ENCODE results near the gene FOXS1.
"Not testable (repeated sequence)": the region's sequence is repeated elsewhere in the genome, so short reads cannot be mapped to it uniquely, and the experiment has no call there.

Gene FOXS1

DNA sequence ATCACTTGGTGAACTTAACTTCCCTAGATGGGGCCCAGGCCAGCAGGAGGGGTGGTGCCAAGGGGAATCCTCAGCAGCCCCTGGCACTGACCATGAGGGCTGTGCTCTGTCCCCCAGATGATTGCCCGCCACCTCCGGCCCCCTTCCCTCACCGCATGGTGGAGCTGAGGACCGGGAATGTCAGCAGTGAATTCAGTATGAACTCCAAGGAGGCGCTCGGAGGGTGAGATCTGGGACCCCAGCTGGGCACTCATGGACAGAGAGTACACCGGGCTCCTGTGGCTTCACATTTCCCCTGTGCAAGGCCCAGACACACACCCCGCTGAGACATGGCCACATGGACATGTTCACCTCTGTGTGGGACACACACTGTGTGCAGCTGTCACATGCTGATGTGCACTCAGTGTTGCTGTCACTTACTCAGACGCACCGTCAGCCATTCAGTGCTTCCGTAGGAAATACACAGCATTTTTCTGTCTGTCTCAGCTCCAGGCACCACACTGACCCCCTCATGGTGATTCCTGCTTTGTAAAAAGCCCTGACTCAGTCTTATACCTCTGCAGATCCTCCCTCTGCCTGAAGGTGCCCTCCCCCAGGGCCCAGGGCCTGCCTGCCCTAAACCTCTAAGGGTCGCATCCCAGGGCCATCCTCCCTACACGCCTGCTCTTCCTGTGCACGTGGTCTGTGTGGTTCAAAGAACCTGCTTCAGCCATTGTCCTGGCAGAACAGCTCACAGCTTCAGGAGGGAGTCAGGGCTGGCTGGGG lies 21.9 kb downstream of the FOXS1 start:
- DNase-seq (ENCODE audit: low read depth in 2 of 2) = no peak

DNA sequence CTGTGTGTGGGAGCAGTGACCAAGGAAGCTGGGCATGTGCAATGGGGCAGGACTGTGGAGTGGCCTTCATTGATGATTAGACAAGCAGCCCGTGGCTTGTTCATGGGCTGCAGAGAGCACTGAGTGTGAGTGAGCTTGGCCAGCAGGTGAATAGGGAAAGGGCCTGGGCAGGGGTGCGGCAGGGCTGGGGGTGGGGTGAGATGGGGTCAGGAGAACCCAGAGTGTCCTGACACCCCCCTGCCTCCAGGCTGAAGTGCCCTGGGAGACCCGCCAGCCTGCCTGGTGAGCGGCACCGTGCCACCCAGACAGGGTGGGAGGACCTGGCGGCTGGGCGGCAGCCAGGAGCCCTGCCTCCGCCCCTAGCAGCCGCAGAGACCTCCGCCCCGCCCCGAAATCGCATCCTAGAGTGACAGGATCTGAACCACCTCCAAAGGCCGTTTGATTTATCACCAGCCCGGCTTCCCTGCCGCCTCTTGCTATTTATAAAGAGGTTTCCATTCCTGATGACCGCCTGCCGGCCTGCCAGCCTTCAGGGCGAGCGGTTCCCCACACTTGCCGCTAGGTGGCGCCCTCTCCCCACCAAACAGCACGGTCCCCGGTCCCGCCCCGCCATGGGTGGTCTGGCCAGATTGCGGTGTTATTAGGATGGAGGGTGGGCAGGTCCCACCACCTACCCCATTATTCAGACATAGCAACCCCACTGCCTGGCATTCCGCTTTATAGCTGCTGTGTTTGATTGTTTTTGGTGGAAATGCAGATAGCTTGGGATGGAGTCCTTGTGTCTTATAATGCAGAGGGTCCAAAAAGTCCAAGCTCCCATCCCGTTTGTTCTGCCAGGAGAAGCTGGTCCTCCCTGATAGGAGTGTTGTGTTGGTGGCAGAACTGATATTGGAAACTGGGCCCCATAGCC lies 22.7 kb downstream of the FOXS1 start:
- peak; percentile 38 to 72 for DNase-seq (ENCODE audit: low read depth in 2 of 2)

DNA sequence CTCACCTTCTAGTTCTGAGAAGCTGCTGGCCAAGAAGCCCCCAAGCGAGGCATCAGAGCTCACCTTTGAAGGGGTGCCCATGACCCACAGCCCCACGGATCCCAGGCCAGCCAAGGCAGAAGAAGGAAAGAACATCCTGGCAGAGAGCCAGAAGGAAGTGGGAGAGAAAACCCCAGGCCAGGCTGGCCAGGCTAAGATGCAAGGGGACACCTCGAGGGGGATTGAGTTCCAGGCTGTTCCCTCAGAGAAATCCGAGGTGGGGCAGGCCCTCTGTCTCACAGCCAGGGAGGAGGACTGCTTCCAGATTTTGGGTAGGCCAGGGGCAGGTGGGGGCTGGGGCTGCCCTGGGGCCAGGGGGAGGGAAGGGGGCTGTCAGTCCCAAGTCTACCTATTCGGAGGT lies 24.0 kb downstream of the FOXS1 start:
- no peak for DNase-seq (ENCODE audit: low read depth in 2 of 2)

DNA sequence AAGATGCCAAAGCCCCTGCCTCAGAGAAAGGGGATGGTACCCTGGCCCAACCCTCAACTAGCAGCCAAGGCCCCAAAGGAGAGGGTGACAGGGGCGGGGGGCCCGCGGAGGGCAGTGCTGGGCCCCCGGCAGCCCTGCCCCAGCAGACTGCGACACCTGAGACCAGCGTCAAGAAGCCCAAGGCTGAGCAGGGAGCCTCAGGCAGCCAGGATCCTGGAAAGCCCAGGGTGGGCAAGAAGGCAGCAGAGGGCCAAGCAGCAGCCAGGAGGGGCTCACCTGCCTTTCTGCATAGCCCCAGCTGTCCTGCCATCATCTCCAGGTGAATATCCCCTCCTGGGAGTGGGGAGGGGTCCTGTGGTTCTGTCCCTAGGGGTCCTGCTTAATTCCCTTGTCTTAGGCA lies 25.2 kb downstream of the FOXS1 start:
- no peak for DNase-seq (ENCODE audit: low read depth in 2 of 2)

DNA sequence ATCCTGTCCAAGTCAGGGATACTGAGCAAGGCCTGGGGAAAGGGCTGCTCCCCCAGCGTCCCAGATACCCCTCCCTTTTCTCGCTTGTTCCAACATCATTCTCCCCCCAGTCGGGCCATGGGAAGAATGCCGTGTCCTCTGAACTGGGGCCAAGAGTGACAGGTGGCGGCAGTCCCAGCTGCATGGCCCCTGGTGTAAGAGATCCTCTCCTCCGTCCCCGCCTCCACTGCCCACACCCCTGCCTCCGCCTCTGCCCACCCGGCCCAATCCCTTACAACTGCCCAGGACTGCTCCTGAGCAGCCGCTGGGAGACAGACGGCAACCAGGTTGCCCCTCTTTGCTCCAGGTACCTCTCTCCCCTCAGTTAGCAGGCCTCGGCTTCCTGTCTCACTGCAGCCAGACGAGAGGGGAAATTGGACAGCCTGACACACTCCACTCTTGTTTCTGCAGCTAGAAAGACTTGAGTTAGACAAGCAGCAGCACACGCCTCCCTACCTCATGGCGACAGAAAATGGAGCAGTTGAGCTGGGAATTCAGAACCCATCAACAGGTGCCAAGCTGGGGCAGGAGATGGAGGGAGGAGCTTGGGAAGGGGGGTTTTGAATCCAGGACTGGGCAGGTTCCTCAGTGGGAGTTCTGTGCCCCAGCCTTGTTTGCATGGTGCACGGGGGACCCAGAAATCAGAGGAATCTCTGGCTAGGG lies 26.2 kb downstream of the FOXS1 start, which contains the start of gene MYLK2:
MYLK2 (plus strand) TSS at position 274 of the 702 bp plus-strand sequence; CDS start at position 499, 225 bp downstream.
- no peak for DNase-seq (ENCODE audit: low read depth in 2 of 2)

DNA sequence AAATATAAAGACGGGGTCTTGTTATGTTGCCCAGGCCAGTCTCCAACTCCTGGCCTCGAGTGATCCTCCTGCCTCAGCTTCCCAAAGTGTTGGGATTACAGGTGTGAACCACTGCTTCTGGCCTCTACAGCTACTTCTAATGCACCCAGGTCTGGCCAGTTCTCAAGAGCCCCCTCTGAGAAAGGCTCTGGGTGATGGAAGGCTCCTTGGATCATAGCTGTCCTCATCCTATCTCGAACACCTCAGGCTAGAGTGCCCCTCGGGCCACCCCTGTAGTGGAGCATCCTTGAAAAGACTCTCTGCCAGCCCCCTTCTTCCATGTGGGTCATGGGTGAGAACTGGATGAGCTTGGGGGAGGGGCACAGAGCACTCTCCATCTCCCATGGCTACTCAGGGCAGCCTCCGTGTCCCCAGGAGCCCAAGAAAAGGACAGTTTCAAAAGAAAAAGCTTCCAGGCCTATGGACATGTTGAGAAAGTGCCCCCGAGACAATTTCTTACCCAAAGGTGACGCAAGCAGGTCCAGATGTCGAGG lies 27.0 kb downstream of the FOXS1 start:
- no peak for DNase-seq (ENCODE audit: low read depth in 2 of 2)

DNA sequence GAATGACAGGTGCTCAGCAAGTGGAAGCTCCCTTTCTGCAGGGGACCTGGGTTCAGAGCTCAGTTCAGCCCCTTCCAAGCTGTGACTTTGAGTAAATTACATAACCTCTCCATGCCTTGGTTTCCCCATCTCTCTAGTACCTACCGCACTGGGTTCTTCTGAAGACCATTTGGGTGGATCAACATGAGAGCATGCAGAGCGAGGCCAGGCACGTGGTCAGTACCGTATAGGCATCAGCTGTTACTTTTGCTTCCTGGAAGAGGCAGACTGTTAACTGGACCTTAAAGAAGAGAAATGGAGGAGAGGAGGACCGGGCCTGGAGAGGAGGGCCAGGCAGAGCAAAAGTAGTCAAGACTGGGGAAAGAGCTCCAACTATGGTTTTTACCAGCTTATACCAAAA lies 27.9 kb downstream of the FOXS1 start:
- DNase-seq (ENCODE audit: low read depth in 2 of 2) = no peak

DNA sequence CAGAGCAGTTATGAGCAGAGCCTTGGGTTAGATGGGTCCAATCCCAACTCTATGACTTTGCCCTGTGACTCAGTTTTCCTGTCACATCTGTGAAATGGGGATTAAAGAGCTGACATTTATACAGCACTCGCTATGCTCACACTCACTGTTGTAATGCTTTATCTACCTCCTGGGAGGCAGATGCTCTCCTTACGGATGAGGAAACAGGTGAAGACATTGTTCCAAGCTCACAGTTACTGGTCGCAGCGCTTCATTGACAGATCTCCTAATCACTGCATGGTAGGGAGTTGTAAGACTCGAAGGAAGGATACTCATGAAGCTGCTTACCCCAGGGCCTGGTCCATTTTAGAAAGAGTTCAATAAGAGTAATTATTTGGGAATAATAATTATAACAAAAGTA lies 29.2 kb downstream of the FOXS1 start:
- no peak for DNase-seq (ENCODE audit: low read depth in 2 of 2)

DNA sequence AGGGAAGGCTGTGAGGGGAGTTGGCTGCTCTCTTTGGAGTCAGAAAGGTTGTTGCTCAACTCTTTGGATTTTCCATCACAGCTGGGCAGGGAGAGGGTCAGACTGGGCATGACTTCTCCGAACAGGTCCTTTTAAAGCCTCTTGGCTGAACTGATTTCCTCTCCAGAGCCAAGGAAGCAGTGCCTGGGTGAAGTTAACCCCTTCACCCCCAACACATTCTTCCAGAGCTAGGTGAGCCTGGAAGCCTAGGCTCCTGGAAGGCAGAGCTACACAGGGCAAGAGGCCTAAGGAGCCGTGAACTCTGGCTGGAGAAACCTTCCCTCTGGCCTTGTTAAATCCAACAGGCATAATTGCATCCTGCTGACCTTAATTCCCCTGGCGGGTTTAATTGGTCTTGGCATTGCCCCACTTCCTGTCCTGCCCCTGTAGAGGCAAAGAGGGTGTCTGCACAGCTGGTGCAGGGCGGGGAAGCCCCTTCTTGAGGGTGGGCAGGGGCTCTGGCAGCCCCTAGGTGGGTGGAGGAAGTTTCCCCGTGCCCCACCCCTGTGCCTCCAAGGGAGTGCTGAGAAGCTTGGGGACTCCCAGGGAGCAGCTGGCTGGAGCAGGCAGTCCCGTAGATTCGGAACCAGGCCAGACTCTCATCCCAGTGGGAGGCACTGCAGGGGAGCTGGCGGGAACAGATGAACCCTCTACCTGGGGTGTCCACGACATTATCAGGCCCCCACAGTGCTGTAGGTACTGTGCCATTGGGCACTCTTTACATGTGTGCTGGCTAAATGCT lies 29.8 kb downstream of the FOXS1 start:
- no peak for DNase-seq (ENCODE audit: low read depth in 2 of 2)

DNA sequence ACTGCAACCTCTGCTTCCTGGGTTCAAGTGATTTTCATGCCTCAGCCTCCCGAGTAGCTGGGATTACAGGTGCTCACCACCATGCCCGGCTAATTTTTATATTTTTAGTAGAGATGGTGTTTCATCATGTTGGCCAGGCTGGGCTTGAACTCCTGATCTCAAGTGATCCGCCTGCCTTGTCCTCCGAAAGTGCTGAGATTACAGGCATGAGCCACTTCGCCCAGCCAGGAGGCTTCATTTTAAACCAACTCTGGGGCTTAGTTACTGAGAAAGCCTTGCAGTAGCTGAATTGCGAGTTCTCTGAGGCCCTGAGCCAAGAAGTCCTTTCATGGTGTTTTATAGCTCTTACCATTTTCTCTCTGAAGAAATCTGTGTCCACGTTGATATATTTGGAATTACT lies 31.3 kb downstream of the FOXS1 start:
- not testable (repeated sequence) for DNase-seq (ENCODE audit: low read depth in 2 of 2)

DNA sequence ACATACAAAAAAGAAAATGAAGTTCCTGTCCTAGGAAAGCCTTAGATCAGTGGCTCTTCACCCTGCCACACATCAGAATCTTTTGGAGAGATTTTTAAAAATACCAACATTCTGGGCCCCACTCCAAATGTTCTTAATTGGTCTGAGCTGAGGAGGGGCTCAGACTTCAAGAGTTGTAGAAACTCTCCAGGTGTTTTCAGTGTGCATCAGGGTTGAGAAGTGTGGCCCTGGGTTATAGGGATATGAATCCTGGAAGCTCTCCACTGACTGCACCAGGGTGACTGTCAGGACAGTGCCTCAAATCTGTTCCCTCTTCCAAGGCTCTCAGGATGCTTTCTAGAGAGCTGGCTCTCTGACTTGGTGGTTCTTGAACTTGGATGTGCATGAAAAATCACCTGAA lies 31.8 kb downstream of the FOXS1 start:
- DNase-seq (ENCODE audit: low read depth in 2 of 2) = no peak

DNA sequence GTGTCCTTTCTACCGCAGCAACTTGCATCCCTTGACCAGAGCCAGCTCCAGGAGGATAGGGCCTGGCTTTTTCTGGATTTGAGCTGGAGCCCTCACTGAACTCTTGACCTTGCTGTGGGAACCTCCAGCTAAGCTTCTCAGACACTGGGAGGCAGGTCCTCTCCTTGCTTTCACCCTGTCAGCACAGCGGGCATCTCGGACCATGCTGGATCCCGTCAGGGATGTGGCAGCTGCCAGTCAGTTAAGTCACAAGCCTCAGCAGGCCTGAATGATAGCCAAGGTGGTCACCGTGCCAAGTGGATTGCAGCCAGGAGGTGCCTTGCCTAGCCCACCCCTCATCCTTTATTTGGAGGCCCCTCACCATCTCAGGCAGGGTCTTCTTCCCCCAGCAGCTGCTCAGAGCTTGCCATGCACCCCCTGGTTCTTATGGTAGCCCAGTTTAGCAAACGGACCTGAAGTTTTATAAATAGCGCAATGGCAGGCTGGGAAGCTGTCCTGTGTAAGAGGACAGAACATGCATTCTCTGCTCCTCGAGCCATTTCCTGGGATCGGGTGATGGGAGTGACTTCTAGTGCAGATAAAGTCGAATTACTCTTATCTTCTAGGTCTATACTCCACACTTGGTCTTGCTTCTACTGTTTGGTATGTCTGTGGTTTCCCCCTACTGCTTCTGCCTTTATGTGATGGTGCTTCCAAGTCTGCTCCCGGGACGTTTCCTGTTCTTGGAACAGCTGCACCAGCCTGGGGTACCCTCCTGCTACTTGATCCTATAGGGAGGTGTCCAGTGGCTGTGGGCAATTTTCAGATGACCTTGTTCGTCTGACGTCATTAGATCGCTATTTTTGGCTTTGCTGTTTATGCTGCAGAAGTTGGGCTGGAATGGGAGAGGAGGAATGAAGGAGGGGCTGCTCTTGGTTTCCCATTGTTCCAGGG lies 33.3 kb downstream of the FOXS1 start:
- DNase-seq (ENCODE audit: low read depth in 2 of 2) = no peak

DNA sequence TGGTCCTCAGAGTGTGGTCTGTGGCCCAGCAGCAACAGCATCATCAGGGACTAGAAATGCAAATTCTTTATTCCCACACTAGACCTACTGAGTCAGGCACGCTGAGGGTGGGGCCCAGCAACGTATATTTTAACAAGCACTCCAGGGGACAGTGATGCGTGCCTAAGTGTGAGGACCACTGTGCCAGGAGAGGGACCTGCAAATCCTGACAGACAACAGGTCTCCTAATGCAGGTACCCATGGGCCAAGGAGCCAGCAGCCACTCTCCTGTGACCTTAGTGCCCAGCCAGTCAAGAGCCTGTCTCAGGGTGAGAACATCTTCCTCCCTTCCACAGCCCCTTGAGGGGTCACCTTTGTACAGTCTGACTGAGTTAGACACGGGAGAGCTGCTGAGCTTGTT lies 34.2 kb downstream of the FOXS1 start:
- no peak for DNase-seq (ENCODE audit: low read depth in 2 of 2)

DNA sequence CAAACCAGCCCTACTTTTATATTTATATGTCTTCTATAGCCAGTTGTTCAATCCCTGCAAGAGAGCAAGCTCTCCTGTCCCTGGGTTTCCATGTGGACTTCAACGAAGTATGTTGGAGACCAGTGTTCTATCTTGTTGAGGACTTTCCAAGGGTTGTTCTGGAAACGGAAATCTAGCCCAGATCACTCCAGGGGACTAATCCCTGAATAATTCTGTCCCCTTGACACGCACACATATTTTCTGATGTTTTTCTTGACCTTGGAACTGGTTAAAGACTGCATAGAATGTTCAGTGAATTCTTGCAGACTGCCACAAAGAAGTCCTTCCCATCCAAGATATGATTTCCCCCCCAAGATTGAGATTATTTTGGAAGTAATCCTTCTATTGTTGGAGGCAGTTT lies 35.7 kb downstream of the FOXS1 start:
- no peak for DNase-seq (ENCODE audit: low read depth in 2 of 2)

DNA sequence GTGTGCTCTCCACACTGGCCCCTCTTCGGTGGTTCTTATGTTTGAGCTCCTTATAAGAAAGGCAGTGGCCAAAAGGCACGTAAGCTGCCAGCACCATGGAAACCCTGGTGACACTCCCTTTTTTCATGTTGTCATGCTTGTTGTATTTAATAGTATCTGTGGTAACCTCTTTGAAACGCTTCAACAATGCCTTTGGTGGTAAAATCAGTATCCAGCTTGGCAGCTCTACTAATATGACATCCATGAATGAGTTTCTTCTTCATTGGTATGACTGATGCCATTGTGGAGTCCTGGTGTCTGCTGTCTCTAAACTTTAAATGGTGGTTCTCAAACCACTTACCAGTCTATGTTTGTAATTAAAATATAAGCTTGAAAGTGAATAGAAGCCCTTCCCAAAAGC lies 36.9 kb downstream of the FOXS1 start:
- no peak for DNase-seq (ENCODE audit: low read depth in 2 of 2)

DNA sequence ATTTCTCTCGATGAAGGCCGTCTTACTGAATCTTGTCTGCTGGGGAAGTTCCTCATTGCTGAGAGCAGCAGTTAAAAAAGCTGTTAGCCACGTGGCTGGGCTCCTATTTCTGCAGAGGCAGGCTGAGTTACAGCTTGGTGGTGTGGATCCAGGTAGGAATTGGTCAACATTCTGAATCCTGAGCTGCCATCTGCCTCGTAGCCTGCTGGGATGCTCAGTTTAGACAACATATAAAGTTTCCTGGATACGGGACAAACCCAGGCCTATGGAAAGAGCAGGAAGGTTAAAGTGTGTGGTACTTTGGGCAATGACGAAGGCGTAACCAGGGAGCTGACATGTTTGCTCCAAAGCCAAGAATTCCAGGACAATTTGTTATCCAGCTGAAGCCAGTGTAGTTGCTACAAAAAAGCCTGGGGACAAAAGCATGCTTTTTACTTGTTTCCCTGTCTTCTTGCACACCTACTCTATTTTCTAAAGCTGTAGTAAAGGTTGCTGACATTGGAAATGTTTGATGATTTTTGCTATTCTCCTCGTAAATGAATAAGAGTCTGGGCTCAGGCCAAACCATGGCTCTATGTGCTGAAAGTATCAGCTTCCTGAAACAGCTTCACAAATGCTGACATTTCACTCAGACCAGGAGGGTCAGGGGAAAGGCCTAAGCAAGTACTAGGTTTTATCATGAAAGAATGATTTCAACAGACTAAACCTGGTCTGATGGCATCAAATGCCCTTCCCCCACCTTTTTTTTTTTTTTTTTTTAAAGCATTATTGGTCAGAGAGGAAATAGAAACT lies 38.6 kb downstream of the FOXS1 start:
- DNase-seq (ENCODE audit: low read depth in 2 of 2) = no peak

DNA sequence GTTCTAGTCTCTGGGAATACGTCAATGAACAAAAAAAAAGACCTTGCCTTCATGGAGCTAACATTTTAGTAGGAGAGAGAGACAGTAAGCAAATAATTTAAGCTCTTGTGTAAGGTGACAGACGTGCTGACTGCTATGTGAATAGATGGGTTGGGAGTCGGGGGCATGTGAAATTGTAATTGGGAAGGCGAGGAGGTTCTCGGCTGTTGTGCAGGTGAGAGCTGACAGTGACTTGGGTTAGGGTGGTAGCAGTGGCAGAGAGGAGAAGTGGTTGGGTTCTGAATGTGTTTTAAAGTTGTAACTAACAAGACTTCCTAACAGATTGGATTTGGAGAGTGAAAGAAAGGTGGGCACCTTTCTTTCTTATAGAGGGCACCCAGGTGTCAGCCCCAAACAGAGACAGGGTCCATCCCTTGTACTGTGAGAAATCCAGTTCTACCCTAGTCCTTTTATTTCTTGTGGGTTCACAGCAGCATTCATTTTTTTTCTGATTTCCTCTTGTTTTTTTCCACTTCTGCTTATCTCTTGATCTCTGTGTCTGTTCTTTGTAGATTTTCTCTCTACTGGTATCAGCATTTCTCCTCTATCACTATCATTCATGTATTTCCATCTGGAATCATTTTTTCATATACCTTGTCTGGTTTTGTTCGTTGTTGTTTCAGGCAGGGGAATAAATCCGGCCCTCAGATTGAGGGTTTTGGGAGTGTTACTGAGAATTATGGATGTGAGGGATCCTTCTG lies 41.7 kb downstream of the FOXS1 start:
- DNase-seq (ENCODE audit: low read depth in 2 of 2) = no peak

DNA sequence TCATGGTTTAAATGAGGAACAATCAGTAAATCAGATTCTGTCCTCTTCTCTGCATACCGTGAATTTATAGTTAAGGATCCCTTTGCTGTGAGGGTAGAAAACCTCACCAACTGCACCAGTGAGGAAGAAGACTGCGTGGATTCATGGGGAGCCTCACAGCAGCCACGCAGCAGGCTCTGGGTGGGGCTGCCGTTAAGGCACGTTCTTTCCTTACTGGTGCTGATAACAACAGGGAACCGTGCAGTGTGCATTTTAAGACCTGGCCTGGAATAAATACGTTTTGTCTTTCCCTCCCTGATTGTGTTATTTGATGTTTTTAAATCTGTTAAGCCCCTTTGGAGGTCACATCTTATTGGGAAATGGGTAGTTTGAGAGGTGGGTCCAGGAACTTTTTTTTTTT lies 43.9 kb downstream of the FOXS1 start:
- no peak for DNase-seq (ENCODE audit: low read depth in 2 of 2)

DNA sequence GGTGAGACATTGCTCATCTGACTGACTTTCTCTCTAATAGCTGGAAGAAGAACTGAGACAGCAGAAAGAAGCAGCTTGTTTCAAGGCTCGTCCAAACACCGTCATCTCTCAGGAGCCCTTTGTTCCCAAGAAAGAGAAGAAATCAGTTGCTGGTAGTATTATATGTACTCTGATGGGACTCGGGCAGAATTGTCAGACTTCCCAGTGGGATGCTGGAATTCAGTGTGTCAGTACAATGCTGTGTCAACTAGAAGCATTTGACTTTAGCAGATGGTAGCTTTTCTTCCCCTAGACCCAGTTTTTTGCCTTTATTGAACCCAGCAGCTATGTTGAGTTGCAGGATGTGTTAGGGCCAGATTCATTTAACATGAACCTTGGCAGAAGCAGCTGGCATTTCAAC lies 48.0 kb downstream of the FOXS1 start:
- no peak for DNase-seq (ENCODE audit: low read depth in 2 of 2)
